SK-N-SH (cell line): ENCODE data around the gene AATF.

ENCODE experiments used
- CTCF ChIP-seq: fragments of 200-600 bp; sonication (generic); IDR thresholded peaks from 2 replicates; pipeline ENCODE4 v1.6.1; 2017; ENCODE audit warnings: antibody characterized with exemption, mild to moderate bottlenecking, moderate library complexity
- ELF1 ChIP-seq: IDR thresholded peaks from 2 replicates; pipeline ENCODE4 v1.4.0; 2012
- EP300 ChIP-seq, 2 experiments: IDR thresholded peaks; 2 replicates each; pipeline versions ENCODE4 v1.4.0 to v1.6.1; 2012; ENCODE audit warnings: borderline replicate concordance in 1 of 2, low read depth in 1 of 2, low read length in 1 of 2
- EZH2phosphoT487 ChIP-seq: fragments of 200-600 bp; sonication (generic); IDR thresholded peaks from 2 replicates; pipeline ENCODE4 v1.6.1; 2017; ENCODE audit warnings: low read depth, mixed run types, mild to moderate bottlenecking, antibody characterized with exemption, moderate library complexity, borderline replicate concordance
- FOXM1 ChIP-seq: IDR thresholded peaks from 2 replicates; pipeline ENCODE4 v1.4.0; 2012; ENCODE audit warnings: low read depth, mild to moderate bottlenecking
- GATA2 ChIP-seq: sonication (generic); formaldehyde crosslinking; IDR thresholded peaks from 2 replicates; pipeline ENCODE4 v1.5.0; 2020; ENCODE audit warnings: mild to moderate bottlenecking, missing genetic modification reagents
- JUND ChIP-seq: IDR thresholded peaks from 2 replicates; pipeline ENCODE4 v1.4.0; 2012
- MAX ChIP-seq: IDR thresholded peaks from 2 replicates; pipeline ENCODE4 v1.4.0; 2012; ENCODE audit warnings: low read depth
- MXI1 ChIP-seq: IDR thresholded peaks from 2 replicates; pipeline ENCODE4 v1.6.1; 2012; ENCODE audit warnings: mild to moderate bottlenecking, low read depth, low read length, improper control_type of control experiment
- RAD21 ChIP-seq: IDR thresholded peaks from 2 replicates; pipeline ENCODE4 v1.6.1; 2012; ENCODE audit warnings: mild to moderate bottlenecking, low read length
- ZBTB33 ChIP-seq: IDR thresholded peaks from 2 replicates; pipeline ENCODE4 v1.4.0; 2012; ENCODE audit warnings: low read depth, borderline replicate concordance

DNA sequence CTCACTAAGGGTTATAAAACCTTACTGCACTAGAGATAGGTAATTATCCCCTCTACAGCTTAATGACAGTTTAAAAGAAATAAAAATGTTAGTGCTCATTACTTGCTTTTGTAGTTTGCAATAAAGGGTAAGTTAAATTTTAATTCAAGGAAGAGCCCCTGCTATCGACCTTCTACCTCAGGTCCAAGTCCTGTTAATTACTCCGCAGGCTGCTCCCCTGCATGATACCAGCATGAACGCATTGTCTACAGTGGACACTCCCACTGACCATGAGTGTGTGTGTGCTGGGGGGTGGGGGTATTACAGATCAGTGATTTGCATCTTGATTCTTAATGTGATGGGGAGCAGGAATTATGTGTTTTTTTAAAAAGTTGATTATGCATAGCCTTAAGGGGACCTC lies 103.1 kb downstream of the AATF start:
- no peak for TF ChIP-seq GATA2 (CRISPR knock-in tag)
- no peak for TF ChIP-seq CTCF
- no peak for TF ChIP-seq ZBTB33
- TF ChIP-seq EP300 (IDR thresholded peaks at IDR 0.05; ENCODE audit: borderline replicate concordance in 1 of 2, low read depth in 1 of 2, low read length in 1 of 2) = no peak
- TF ChIP-seq FOXM1 = no peak
- TF ChIP-seq MXI1 = no peak
- no peak for TF ChIP-seq MAX
- TF ChIP-seq ELF1 = no peak
- TF ChIP-seq EZH2phosphoT487 = no peak
- TF ChIP-seq RAD21 = no peak
- TF ChIP-seq JUND = no peak
